ENCODE measurements around the gene GAPT.

GAPT gene

GRCh38 chr5:58505502-58505901 is 14.3 kb downstream of the GAPT start:
- no peak for TF ChIP-seq CTCF (IDR thresholded peaks at IDR 0.05; ENCODE audit: low read depth, low read length, missing control alignments)
- in situ Hi-C loops (cut with HindIII; ENCODE audit: low sequenced_read_pairs) = no loop called here
- no peak for DNase-seq (ENCODE audit: low read depth)
- H3K4me3 ChIP-seq (ENCODE audit: low read depth, low read length) = no peak overlapping the region

GRCh38 chr5:58505971-58506640 is 14.9 kb downstream of the GAPT start:
- in situ Hi-C loops (cut with HindIII; ENCODE audit: low sequenced_read_pairs) = no loop called here
- no peak for TF ChIP-seq CTCF (IDR thresholded peaks at IDR 0.05; ENCODE audit: low read depth, low read length, missing control alignments)
- no peak overlapping the region for H3K4me3 ChIP-seq (ENCODE audit: low read depth, low read length)
- no peak for DNase-seq (ENCODE audit: low read depth)

- H3K4me3 ChIP-seq (ENCODE audit: low read depth, low read length) = no peak overlapping the region
- DNase-seq (ENCODE audit: low read depth) = no peak
- no peak for TF ChIP-seq CTCF (IDR thresholded peaks at IDR 0.05; ENCODE audit: low read depth, low read length, missing control alignments)
- in situ Hi-C loops (cut with HindIII; ENCODE audit: low sequenced_read_pairs) = no loop called here
These were observed 16.5 kb downstream of the GAPT start for GRCh38 chr5:58507715-58508114.

GRCh38 chr5:58517198-58517597 is 26.0 kb downstream of the GAPT start:
- no peak for DNase-seq (ENCODE audit: low read depth)
- TF ChIP-seq CTCF (IDR thresholded peaks at IDR 0.05; ENCODE audit: low read depth, low read length, missing control alignments) = no peak
- in situ Hi-C loops (cut with HindIII; ENCODE audit: low sequenced_read_pairs) = no loop called here
- no peak overlapping the region for H3K4me3 ChIP-seq (ENCODE audit: low read depth, low read length)

- H3K4me3 ChIP-seq (ENCODE audit: low read depth, low read length) = no peak overlapping the region
- in situ Hi-C loops (cut with HindIII; ENCODE audit: low sequenced_read_pairs) = no loop called here
- DNase-seq (ENCODE audit: low read depth) = no peak
- TF ChIP-seq CTCF (IDR thresholded peaks at IDR 0.05; ENCODE audit: low read depth, low read length, missing control alignments) = no peak
These were observed 32.7 kb downstream of the GAPT start for GRCh38 chr5:58523956-58524355.

- no peak overlapping the region for H3K4me3 ChIP-seq (ENCODE audit: low read depth, low read length)
- in situ Hi-C loops (cut with HindIII; ENCODE audit: low sequenced_read_pairs) = no loop called here
- TF ChIP-seq CTCF (IDR thresholded peaks at IDR 0.05; ENCODE audit: low read depth, low read length, missing control alignments) = no peak
These were observed 33.3 kb downstream of the GAPT start for GRCh38 chr5:58524571-58524970.

More at GRCh38 chr5:58524571-58524970, 33.3 kb downstream of the GAPT start:
- DNase-seq (ENCODE audit: low read depth) = no peak

Data from astrocyte of the cerebellum (primary cell).